ENCODE results near the gene CNNM2.

- TF ChIP-seq, protein P1, sequence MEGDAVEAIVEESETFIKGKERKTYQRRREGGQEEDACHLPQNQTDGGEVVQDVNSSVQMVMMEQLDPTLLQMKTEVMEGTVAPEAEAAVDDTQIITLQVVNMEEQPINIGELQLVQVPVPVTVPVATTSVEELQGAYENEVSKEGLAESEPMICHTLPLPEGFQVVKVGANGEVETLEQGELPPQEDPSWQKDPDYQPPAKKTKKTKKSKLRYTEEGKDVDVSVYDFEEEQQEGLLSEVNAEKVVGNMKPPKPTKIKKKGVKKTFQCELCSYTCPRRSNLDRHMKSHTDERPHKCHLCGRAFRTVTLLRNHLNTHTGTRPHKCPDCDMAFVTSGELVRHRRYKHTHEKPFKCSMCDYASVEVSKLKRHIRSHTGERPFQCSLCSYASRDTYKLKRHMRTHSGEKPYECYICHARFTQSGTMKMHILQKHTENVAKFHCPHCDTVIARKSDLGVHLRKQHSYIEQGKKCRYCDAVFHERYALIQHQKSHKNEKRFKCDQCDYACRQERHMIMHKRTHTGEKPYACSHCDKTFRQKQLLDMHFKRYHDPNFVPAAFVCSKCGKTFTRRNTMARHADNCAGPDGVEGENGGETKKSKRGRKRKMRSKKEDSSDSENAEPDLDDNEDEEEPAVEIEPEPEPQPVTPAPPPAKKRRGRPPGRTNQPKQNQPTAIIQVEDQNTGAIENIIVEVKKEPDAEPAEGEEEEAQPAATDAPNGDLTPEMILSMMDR (IDR thresholded peaks at IDR 0.05) = no peak
- no peak for TF ChIP-seq POLR2AphosphoS5 (IDR thresholded peaks at IDR 0.05)
Observed at GRCh38 chr10:102919246-102919959, 1.3 kb downstream of the CNNM2 start.
